Suprapubic skin (tissue), 4 donors: ENCODE measurements around the gene GPATCH4. TPM values are rescaled to one million over a fixed set of nuclear protein-coding genes. Genes with fewer than 3 reads are reported as not detected.
A peak's percentile ranks its signal among the peaks of the same experiment; 100 is the strongest.
"Not testable (repeated sequence)": the region's sequence is repeated elsewhere in the genome, so short reads cannot be mapped to it uniquely, and the experiment has no call there.

Experiments used
- DNase-seq, 2 donors: peaks; one replicate each; pipeline ENCODE4 v3.0.0-alpha.2; 2019; ENCODE audit warnings: low spot score in 2 of 2
- H3K27ac ChIP-seq: fragments of 200-600 bp; sonication (generic); one replicate; pipeline ENCODE4 v1.5.1; 2019
- H3K27me3 ChIP-seq: fragments of 200-600 bp; sonication (generic); one replicate; pipeline ENCODE4 v1.5.1; 2019
- H3K36me3 ChIP-seq: fragments of 200-600 bp; sonication (generic); one replicate; pipeline ENCODE4 v1.5.1; 2019
- H3K4me1 ChIP-seq: fragments of 200-600 bp; sonication (generic); one replicate; pipeline ENCODE4 v1.5.1; 2019
- H3K4me3 ChIP-seq: fragments of 200-600 bp; sonication (generic); one replicate; pipeline ENCODE4 v1.5.1; 2019; ENCODE audit warnings: mild to moderate bottlenecking
- H3K9me3 ChIP-seq: fragments of 200-600 bp; sonication (generic); one replicate; pipeline ENCODE4 v1.5.1; 2019
- CTCF ChIP-seq, 2 donors: fragments of 200-600 bp in 1 of 2; fragments of 450-650 bp in 1 of 2; sonication (generic) in 1 of 2; IDR thresholded peaks; one replicate each; pipeline ENCODE4 v1.5.1; 2016 to 2019; ENCODE audit warnings: antibody characterized with exemption in 2 of 2, mild to moderate bottlenecking in 1 of 2, moderate library complexity in 1 of 2
- EP300 ChIP-seq: sonication (generic); formaldehyde crosslinking; IDR thresholded peaks from one replicate; pipeline ENCODE4 v1.6.1; 2017; ENCODE audit warnings: antibody characterized with exemption
- POLR2A ChIP-seq, 2 donors: fragments of 450-650 bp; IDR thresholded peaks; one replicate each; pipeline ENCODE4 v1.6.1; 2017; ENCODE audit warnings: antibody characterized with exemption in 2 of 2, mild to moderate bottlenecking in 2 of 2, moderate library complexity in 2 of 2
- POLR2AphosphoS5 ChIP-seq, 3 donors: sonication (generic); formaldehyde crosslinking; IDR thresholded peaks; one replicate each; pipeline ENCODE4 v1.6.1; 2017; ENCODE audit warnings: antibody characterized with exemption in 3 of 3
- WGBS: methylation state at CpG from one replicate; pipeline ENCODE4 v1.1.5; 2018; 5-methylcytosine and 5-hydroxymethylcytosine counted together
- total RNA-seq, 4 donors: library from RNA; depleted of rRNA; stranded (reverse); fragments of >200 nt; gene quantifications; one replicate each; pipeline ENCODE4 v1.1.0, GENCODE V29; 2016

The GPATCH4 gene
- total RNA-seq, 4 donors from 2014 or later: 15.9 to 25.1 (median 20.5) TPM

- WGBS: 67% methylated on average over 5 of the region's 8 CpGs
- H3K27me3 ChIP-seq: peaks cover 91% of the 10 kb centered on the region
- no peak for DNase-seq
Measured at GRCh38 chr1:156638189-156638985, 37.1 kb upstream of the GPATCH4 start.

DNA sequence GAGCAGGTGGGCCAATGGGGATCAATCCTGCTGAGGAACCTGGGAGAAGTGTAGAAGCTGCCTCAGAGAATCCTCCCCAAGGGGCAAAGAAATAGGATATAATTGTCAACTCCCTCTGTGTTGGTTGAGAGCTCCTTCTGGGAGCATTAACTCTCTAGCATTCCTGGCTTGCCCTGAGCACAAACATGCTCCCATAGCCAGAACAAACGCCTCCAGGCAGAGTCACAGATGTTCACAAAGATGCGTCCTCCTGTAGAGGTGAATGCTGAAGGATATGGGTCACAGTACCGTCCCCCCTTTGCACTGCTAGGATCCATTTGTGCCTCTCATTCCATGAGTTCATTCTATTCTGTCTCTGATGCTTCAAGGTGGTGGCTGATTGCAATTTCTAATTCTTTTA, 31.1 kb upstream of the GPATCH4 start:
- H3K27me3 ChIP-seq: peaks cover 68% of the 10 kb centered on the region
- no peak for DNase-seq
- no peaks in the 10 kb centered on the region for H3K36me3 ChIP-seq
- no peak overlapping the region for H3K27ac ChIP-seq
- H3K4me1 ChIP-seq: no peaks in the 10 kb centered on the region
- WGBS: 53% methylated on average over 3 of the region's 3 CpGs
- H3K9me3 ChIP-seq: no peaks in the 10 kb centered on the region
- TF ChIP-seq POLR2A (IDR thresholded peaks at IDR 0.05): no peak
- TF ChIP-seq EP300: no peak
- no peak for TF ChIP-seq POLR2AphosphoS5 (IDR thresholded peaks at IDR 0.05)
- TF ChIP-seq CTCF (IDR thresholded peaks at IDR 0.05): no peak
- H3K4me3 ChIP-seq: no peak overlapping the region

More at GRCh38 chr1:156638189-156638985, 37.1 kb upstream of the GPATCH4 start:
- Histone ChIP-seq H3K4me3 (no peak overlapping the region), H3K4me1 (peaks cover 15% of the 10 kb centered on the region), H3K36me3 (no peaks in the 10 kb centered on the region), H3K27ac (no peak overlapping the region), H3K9me3 (no peaks in the 10 kb centered on the region)
- no peak for TF ChIP-seq POLR2A (IDR thresholded peaks at IDR 0.05)
- TF ChIP-seq CTCF (IDR thresholded peaks at IDR 0.05): no peak
- TF ChIP-seq EP300: no peak
- TF ChIP-seq POLR2AphosphoS5 (IDR thresholded peaks at IDR 0.05): no peak

DNA sequence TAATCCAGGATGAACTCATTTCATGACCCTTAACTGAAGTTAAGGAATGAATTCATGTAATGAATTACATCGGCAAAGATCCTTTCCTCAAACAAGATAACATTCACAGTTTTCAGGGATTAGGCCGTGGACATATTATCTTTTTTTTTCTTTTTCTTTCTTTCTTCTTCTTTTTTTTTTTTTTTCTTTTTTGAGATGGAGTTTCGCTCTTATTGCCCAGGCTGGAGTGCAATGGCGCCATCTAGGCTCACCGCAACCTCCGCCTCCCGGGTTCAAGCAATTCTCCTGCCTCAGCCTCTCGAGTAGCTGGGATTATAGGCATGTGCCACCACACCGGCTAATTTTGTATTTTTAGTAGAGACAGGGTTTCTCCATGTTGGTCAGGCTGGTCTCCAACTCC, 29.9 kb upstream of the GPATCH4 start:
- not testable (repeated sequence) for H3K36me3 ChIP-seq, H3K4me3 ChIP-seq, H3K4me1 ChIP-seq, H3K9me3 ChIP-seq, H3K27ac ChIP-seq, DNase-seq
- 57% methylated on average over 9 of the region's 9 CpGs for WGBS
- peaks cover 68% of the 10 kb centered on the region for H3K27me3 ChIP-seq

DNA sequence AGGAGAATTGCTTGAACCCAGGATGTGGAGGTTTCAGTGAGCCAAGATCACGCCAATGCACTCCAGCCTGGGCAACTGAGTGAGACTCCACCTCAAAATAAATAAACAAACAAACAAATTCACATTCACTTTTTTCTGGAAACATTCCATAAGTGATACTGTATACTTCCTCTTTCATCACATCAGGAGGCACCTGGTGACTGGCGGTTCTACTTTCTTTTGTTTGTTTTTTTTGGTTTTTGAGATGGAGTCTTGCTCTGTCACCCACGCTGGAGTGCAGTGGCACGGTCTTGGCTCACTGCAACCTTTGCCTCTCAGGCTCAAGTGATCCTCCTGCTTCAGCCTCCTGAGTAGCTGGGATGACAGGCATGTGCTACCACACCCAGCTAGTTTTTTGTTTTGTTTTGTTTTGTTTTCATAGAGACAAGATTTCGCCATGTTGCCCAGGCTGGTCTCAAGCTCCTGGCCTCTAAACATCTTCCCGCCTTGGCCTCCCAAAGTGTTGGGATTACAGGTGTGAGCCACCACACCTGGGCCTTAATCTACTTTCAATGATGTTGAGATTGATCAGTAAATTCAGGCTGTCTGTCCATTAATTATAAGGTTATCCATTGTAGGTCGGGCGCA, 28.7 kb upstream of the GPATCH4 start:
- TF ChIP-seq POLR2A (IDR thresholded peaks at IDR 0.05) (no peak), CTCF (IDR thresholded peaks at IDR 0.05) (no peak), POLR2AphosphoS5 (IDR thresholded peaks at IDR 0.05) (no peak), EP300 (no peak)
- Histone ChIP-seq H3K4me1 (peaks cover 8% of the 10 kb centered on the region), H3K27ac (no peak overlapping the region), H3K36me3 (no peaks in the 10 kb centered on the region), H3K4me3 (no peak overlapping the region), H3K27me3 (peaks cover 70% of the 10 kb centered on the region), H3K9me3 (no peaks in the 10 kb centered on the region)
- 79% methylated on average over 8 of the region's 8 CpGs for WGBS
- no peak for DNase-seq

DNA sequence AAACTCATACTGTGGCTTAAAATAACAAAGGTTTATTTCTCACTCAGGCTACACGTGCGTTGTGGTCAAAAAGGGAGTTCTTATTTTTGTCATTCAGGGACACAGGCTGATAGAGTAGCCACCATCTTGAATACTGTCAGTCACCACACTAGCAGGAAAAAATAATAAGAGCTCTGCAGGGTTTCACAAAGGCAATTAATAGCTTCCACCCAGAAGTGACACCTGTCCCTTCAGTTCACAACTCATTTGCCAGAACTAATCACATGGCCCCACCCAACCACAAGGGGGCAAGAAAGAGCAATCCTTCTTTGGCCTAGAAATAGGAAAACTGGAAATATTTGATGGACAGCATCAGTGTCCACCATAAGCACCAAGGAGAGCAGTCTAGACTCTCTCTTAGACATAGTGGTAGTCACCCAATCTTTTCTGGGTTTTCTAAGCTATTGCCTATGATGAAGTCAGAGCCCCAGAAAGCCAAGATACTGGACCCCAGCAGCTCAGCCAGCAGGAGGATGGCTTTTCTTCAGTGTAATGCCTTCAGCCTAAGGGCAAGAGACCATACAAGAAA, 26.1 kb upstream of the GPATCH4 start:
- Histone ChIP-seq H3K9me3 (no peaks in the 10 kb centered on the region), H3K36me3 (no peaks in the 10 kb centered on the region), H3K27me3 (peaks cover 81% of the 10 kb centered on the region), H3K27ac (no peak overlapping the region), H3K4me3 (no peak overlapping the region), H3K4me1 (peaks cover 21% of the 10 kb centered on the region)
- no peak for TF ChIP-seq POLR2AphosphoS5 (IDR thresholded peaks at IDR 0.05)
- peak; percentile 35 to 60 for TF ChIP-seq CTCF (IDR thresholded peaks at IDR 0.05)
- WGBS: 93% methylated on average over 2 of the region's 2 CpGs
- no peak for DNase-seq
